Measurements from ENCODE around the gene SUMO4.
"Not testable (repeated sequence)": the region's sequence is repeated elsewhere in the genome, so short reads cannot be mapped to it uniquely, and the experiment has no call there.

The SUMO4 gene

GRCh38 chr6:149440735-149441671 lies 40.9 kb downstream of the SUMO4 start:
- H3K27ac ChIP-seq: no peak overlapping the region
- no peak for TF ChIP-seq ZFX (IDR thresholded peaks at IDR 0.05; ENCODE audit: borderline replicate concordance)
- no peak for TF ChIP-seq CTCF (IDR thresholded peaks at IDR 0.05)

GRCh38 chr6:149441740-149442139 lies 41.7 kb downstream of the SUMO4 start:
- no peak overlapping the region for H3K27ac ChIP-seq
- no peak for TF ChIP-seq ZFX (IDR thresholded peaks at IDR 0.05; ENCODE audit: borderline replicate concordance)
- no peak for TF ChIP-seq CTCF (IDR thresholded peaks at IDR 0.05)

DNA sequence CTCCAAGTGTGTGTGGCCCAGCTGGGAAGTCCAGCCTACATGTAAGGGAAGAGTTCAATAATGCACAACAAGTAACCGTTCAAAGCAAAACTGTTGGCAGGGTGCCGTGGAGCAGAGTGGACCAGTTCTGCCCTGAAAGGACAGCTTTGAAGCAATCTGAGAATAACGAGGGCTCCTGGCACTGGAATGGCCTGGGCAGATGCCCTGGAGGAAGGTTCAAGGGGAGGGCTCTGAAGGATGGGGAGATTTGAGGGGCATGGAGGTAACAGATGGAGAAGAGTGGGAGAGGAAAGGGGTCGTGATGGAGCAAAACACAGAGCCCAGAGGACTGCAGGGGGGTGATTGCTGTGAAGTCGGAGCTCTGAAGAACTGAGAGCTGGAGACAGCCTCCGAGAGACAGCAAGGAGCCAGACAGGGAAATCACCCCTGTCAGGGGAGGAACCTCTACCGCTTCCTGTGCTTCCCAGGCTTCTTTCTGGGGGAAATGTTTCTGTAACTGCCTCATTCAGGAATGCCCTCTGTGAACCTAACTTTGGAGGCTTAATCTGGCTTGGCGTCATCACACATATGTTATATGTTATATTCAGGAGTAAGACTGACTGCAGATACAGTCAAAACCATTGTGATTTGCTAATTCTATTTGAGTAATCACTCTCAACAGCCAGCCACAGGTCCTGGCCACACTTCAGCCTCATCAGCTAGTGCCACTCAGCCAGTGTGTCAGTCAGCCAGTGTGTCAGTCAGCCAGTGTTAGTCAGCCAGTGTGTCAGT lies 43.5 kb downstream of the SUMO4 start:
- H3K27ac ChIP-seq: no peak overlapping the region
- no peak for TF ChIP-seq CTCF (IDR thresholded peaks at IDR 0.05)
- TF ChIP-seq ZFX (IDR thresholded peaks at IDR 0.05; ENCODE audit: borderline replicate concordance): no peak

- H3K27ac ChIP-seq: not testable (repeated sequence)
Observed at GRCh38 chr6:149444360-149445094, 44.5 kb downstream of the SUMO4 start.

GRCh38 chr6:149445095-149445466 lies 45.0 kb downstream of the SUMO4 start:
- no peak overlapping the region for H3K27ac ChIP-seq
- no peak for TF ChIP-seq ZFX (IDR thresholded peaks at IDR 0.05; ENCODE audit: borderline replicate concordance)
- no peak for TF ChIP-seq CTCF (IDR thresholded peaks at IDR 0.05)

GRCh38 chr6:149445573-149445972 lies 45.5 kb downstream of the SUMO4 start:
- TF ChIP-seq ZFX (IDR thresholded peaks at IDR 0.05; ENCODE audit: borderline replicate concordance): no peak
- TF ChIP-seq CTCF (IDR thresholded peaks at IDR 0.05): no peak
- H3K27ac ChIP-seq: no peak overlapping the region

GRCh38 chr6:149446791-149447376 lies 46.8 kb downstream of the SUMO4 start:
- TF ChIP-seq CTCF (IDR thresholded peaks at IDR 0.05) (no peak), ZFX (IDR thresholded peaks at IDR 0.05; ENCODE audit: borderline replicate concordance) (no peak)
- no peak overlapping the region for H3K27ac ChIP-seq

All from 22Rv1 (cell line).